ENCODE data around the gene TTF2.
"Not testable (repeated sequence)": the region's sequence is repeated elsewhere in the genome, so short reads cannot be mapped to it uniquely, and the experiment has no call there.

The TTF2 gene

GRCh38 chr1:117119144-117119543, 59.0 kb downstream of the TTF2 start:
- DNase-seq = not testable (repeated sequence)

- peak in 7 of 51 donors; percentile 1 to 65 (median 5) for DNase-seq
Observed at GRCh38 chr1:117120774-117121588, 60.9 kb downstream of the TTF2 start.

GRCh38 chr1:117121589-117122329, 61.6 kb downstream of the TTF2 start, which contains the start of gene TRIM45:
TSS of gene TRIM45 (minus strand) at chr1:117121749. CDS start at chr1:117121201, 548 bp downstream.
- peak; percentile 89 to 99 (median 96) for DNase-seq

GRCh38 chr1:117122330-117123025, 62.4 kb downstream of the TTF2 start:
- DNase-seq = peak in 1 of 51 donors; percentile 32

GRCh38 chr1:117123274-117123673, 63.1 kb downstream of the TTF2 start:
- no peak for DNase-seq

GRCh38 chr1:117124661-117125060, 64.5 kb downstream of the TTF2 start:
- no peak for DNase-seq

- no peak for DNase-seq
Observed at GRCh38 chr1:117127795-117128194, 67.7 kb downstream of the TTF2 start.

GRCh38 chr1:117128323-117129079, 68.4 kb downstream of the TTF2 start:
- peak in 2 of 51 donors; percentile 5 to 62 for DNase-seq

- DNase-seq = no peak
Observed at GRCh38 chr1:117130526-117130925, 70.4 kb downstream of the TTF2 start.

- DNase-seq = no peak
Observed at GRCh38 chr1:117135329-117135728, 75.2 kb downstream of the TTF2 start.

GRCh38 chr1:117136749-117137148, 76.6 kb downstream of the TTF2 start:
- DNase-seq = no peak

- no peak for DNase-seq
Observed at GRCh38 chr1:117137281-117137855, 77.2 kb downstream of the TTF2 start.

- DNase-seq = no peak
Observed at GRCh38 chr1:117138106-117138505, 78.0 kb downstream of the TTF2 start.

GRCh38 chr1:117138561-117138960, 78.4 kb downstream of the TTF2 start:
- DNase-seq = no peak

GRCh38 chr1:117142200-117142599, 82.1 kb downstream of the TTF2 start:
- no peak for DNase-seq

- no peak for DNase-seq
Observed at GRCh38 chr1:117143172-117143571, 83.0 kb downstream of the TTF2 start.

- DNase-seq = no peak
Observed at GRCh38 chr1:117143871-117144270, 83.7 kb downstream of the TTF2 start.

GRCh38 chr1:117146072-117146471, 85.9 kb downstream of the TTF2 start:
- no peak for DNase-seq

- DNase-seq = no peak
Observed at GRCh38 chr1:117146575-117147340, 86.6 kb downstream of the TTF2 start.

GRCh38 chr1:117147341-117147831, 87.3 kb downstream of the TTF2 start:
- DNase-seq = no peak
